Right hindlimb (tissue), 1 donor: ENCODE results near the gene IFIH1.
A peak's percentile ranks its signal among the peaks of the same experiment; 100 is the strongest.

ENCODE experiments used
- DNase-seq: peaks from one replicate; pipeline ENCODE4 v3.0.0-alpha.2; 2018

The IFIH1 gene

DNA sequence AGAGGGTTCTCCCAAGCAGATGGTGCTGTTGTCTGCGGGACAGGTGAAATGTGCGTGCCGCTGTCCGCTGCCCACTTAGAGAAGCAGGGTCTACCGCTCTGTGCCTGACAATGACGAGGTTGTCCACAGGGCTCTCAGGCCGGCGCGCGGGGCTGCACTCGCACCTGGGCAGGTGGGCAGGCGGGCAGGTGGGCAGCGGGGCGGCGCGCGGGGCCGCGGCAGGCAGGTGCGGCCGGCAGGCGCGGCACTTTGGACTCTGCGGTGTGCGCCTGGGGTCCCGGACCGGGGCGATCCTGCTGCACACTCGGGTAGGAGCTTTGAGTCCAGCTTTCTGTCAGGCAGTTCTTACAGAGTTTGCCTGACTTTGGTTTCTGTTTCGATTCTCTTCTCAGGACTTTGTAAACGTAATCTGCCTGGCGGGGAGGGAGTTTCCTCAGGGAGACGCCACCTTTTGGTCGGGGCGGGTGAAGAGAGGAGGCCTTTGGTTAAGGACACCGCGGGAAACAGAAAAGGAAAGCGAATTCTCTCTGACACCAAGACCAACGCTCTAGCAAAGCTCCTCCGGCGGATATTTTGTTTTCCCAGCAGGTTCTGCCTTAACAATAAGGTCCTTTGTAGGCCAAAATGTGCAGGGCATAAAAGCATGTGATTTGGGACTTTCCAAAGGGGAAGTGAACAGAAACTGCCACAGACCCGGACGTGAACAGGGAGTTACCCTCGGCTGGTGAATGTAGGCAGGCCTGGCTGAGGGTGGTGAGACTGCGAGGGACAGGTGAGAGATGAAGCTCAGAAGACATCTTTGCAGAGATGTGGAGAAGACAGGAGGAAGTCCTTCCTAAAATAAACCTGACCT is at the start of gene IFIH1:
TSS of gene IFIH1 (minus strand) at position 357 of the 853 bp plus-strand sequence. CDS start 377 bp downstream, outside the sequence.
- DNase-seq: peak; percentile 83

DNA sequence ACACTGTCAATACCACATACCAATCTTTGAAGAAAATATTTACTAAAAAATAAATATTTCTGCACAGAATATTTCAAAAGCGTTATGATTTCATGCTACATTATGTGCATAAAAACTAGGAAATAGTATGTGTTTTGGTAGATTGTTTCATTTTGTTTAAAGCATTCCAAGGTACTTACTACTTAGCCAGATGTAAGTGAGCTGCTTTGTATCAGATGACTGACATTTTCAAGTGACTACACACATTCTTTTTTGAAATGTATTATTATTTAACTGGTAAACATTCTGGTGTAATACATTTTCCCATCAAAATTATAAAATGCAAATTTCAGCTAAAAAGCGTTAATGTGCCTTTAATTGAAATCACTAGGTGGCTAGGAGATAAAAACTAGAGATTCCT is 46.9 kb upstream of the IFIH1 start:
- no peak for DNase-seq

DNA sequence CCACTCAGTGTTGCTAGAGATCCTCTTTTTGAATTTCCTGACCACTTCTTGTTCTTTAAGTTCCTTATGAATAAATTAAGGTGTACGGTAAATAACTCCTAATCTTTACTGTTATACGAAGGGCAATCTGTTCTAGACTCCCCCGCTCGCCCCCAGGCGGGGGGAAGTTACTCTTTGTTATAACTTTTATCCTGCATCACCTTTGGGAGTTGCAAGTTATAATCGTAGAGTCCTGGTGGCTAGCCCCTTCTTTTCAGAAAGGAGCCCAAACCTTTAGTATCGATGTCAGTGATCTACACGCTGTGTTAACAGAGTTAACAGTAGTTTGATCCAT is 26.1 kb upstream of the IFIH1 start:
- DNase-seq: no peak

DNA sequence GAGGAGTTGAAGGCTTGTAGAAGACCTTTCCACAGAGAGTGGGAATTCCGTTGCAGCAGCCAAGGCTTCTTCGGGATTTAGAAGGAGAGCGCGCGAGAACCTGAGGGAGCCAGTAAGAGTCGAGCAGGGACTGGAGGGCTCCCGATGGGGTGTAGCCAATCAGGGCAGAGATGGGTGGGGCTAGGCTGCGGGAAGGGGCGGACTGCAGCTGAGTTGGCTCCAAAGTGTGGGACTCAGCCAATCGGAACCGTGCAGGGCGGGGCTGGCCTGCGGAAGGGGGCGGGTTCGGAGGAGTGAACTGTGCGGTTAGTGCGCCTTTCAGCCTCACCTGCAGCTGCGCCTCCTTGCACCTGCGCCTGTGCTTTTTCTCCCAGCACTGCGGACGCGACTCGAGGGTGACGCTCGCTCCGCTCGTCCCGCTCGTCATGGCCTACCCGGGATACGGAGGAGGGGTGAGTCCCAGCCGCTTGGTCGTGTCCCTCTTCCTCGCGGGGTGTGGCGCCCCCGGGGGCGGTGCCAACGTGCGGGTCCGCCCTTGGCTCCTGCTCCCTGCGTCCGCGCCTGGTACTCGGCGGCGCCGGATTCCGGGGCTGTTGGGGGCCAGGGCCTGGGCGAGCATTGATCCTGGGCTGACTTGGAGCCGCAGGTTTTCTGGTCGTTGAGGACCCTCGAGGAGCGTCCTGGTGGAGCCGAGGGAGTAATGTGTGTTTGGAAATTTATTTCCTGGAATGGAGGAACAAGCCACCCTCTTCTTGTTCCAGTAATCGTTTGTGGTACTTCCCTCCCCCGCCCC is 25.5 kb upstream of the IFIH1 start, which contains the start of gene GCA:
TSS of gene GCA (plus strand) at position 309 of the 793 bp plus-strand sequence. CDS start at position 426, 117 bp downstream.
- peak; percentile 96 for DNase-seq

DNA sequence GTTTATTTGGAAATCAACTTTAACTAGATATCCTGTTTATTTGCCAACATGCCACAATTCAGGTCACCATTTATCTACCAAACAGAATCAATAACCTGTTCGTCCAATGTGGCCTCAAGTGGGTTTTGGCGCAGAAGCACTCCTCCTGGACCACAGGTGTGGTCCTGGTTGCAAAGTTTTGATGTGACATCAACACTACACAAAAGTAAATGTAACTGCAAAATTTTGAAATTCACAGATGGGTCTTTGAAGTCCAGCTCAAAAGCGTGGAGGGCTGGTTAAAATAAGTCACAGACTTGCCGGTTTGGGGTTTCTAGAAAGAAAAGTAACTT is 25.0 kb upstream of the IFIH1 start:
- DNase-seq: no peak

DNA sequence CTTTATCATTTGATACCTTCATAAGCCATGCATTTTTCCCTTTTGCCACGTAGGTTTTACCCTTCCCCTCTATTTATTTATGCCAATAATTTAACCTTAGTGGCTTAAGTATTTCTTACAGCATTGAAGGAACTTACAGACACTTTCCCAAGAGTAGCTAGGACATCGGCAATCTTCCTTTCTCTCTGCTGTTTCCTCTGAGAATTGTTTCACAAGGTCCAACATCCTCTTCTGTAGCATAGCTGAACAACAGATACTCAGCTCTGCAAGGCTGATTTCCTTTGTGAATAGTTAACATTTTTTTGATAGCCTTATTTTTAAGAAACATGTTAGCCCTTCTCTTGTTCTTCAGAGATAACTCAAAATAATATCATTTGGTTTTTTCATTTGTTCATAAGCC is 24.4 kb upstream of the IFIH1 start:
- no peak for DNase-seq

DNA sequence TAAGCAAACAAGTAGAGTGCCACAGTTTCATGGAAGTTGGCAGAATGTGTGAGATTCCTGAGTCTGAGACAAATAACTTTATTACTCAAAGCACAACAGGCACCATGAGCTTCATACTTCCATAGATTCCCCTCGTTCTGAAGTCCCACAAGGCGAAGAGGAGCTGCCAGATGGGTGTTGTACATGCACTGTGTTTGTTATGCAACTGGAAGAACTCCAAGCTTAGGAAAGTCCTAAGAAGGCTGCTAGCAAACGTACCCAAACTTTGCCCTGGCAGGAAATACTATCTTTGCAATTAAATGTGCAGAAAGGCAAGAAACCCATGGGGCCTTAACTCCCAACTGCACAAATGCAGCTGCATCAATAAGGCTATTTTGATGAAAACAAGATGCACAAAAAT is 23.8 kb upstream of the IFIH1 start:
- no peak for DNase-seq

DNA sequence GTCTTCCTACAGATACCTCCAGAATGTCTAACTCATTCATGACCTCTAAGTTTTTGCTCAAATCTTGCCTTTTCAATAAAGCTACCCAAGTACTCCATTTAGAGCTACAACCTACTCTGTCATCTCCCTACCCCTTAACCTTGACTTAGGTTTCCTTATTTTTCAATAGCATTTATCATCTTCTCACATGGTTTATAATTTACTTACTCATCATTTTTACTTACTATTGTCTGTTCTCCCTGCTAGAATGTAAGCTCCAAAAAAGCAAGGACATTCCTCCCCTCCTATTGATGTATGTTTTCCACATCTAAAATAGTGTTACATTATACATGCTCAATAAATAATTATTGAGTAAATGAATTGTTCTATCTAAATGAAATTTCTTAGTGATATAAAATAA is 22.3 kb upstream of the IFIH1 start:
- DNase-seq: no peak

DNA sequence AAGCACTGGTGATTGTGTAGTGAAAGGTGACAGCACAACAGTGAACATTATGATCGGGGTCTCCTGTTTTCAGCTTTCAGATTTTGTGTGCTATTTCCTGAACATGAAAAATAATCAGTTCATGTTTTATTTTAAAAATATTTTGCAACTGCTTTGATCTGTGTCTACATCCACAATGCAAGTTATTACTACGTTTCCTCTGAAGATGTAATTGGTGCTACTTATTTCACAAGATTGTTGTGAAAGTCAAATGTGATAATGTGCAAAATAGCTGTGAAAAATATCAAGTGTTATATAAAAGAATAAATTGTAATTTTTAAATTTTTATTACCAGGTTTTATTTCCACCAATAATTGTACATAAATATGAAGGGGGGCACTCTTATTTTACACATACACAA is 19.4 kb upstream of the IFIH1 start:
- DNase-seq: no peak

DNA sequence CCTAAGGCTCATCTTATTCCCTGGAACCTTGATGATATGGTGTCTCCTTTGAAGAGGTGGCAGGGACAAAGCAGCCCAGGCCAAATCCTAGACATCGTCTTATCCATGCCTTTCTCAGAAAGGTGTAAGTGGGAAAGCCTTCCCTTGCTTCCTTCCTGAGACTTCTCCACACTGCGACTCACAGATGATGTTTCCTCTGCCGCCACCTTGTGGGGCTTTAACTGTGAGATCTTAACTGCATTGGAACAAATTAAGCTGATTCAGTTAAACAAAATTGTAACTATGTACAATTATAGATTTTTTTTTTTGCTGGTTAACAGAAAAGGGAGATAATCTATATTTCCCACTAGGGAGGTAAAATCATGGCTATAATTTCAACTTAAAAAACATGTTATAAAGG is 15.5 kb upstream of the IFIH1 start:
- no peak for DNase-seq

DNA sequence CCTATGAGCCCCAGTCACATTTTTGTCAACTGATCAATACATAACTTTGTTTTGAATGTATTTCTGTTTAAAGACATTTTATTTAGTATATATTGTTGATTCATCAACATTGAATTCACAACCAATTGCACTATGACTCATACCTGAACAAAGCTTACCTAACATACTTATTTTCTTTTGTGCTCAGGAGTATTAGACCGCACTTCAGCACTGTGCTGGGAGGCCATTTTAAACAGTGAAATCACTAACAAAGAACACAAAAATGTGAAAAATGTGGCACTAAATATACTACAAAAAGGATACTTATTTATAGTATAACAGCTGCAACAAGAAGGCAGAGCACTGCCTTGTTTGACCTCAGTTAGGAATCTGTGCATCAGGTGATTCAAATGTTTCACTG is 12.4 kb upstream of the IFIH1 start:
- DNase-seq: no peak

DNA sequence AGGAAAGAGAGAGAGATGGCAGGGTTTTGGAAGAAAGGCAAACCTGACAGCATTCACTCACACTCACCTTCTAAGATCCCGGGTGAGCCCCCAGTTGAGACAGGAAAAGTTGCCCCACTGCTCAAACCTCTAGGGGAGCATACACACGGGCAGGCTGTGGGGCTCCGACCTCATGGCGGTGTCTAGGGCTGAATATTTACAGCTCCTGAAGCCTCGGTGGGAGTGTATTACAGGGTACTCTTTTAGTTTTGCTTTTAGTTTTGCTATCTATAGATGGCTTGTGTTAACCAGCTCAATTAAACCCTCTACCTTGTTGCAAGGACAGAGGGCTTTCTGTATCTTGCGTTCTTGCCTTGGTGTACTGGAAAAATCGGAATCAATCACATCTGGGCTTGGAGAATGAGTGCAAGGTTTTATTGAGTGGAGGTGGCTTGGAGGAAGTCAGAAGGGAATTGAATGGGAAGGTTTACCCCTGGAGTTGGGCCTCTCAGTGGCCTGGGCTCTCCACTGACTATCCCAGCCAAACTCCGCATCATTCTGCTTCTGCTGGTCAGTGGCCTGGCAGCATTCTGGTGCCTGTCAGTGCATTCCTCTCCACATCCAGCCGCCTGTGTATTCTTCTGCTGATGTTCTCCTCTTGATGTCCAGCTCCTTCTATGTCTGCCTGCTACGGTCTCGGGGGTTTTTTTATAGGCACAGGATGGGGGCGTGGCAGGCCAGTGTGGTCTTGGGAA is 10.1 kb upstream of the IFIH1 start:
- DNase-seq: no peak

DNA sequence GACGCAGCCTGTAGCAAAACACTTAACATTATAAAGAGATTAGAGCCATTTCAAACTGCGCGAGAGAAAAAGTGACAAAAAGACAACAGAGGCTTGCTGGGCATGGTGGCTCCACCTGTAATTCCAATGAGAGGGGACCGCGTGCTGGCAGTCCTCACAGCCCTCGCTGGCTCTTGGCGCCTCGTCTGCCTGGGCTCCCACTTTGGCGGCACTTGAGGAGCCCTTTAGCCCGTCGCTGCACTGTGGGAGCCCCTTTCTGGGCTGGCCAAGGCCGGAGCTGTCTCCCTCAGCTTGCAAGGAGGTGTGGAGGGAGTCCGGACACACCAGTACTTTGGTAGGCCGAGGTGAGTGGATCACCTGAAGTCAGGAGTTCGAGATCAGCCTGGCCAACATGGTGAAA is 9.3 kb upstream of the IFIH1 start:
- DNase-seq: no peak

DNA sequence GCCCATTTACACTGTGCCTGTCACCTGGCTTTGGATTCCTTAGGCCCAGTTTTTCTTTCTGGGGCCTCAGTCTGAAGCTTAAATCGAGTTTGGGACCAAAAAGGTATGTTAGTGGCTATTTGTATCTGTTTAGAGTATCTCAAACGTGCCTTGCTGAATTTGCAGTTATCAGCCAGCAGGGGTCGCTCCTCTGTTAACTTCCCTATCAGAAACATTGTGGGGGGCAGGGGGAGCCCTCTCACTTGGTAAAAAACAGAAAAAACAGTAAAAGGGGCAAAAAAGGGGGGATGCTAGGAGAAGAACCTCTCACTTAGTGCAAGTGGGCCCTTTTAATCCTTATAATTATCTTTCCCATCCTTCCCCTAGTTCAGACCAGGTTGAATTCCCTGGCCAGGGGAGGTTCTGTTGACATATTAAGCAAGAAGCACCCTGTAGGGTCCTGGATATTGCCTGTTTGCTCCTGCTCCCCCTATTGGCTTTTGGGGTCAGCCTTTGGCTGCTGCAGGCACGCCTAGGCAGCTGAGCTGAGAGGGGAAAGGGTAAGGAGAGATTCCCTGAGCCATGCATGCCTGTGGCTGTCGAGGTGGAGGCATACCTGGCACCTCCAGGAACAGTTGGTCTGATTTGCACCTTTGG is 8.8 kb upstream of the IFIH1 start:
- no peak for DNase-seq

DNA sequence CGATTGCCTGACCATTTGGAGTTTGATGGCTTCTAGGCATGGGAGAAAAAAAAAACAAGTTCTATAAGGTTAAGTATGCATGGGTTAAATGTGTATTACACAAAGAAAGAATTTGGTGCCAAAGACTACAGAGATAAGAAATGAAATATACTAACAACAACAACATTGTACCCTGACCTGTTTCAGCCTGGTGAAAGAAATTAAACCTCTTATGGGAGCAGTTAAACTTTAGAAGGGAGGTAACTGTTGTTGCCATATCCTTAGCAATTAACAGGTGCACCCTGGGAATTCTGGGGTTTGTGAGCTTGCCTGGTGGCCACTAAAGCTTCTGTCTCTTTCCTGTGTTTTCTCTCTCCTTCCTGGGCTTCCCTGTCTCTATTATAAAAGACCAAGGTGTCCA is 6.5 kb upstream of the IFIH1 start:
- DNase-seq: no peak

DNA sequence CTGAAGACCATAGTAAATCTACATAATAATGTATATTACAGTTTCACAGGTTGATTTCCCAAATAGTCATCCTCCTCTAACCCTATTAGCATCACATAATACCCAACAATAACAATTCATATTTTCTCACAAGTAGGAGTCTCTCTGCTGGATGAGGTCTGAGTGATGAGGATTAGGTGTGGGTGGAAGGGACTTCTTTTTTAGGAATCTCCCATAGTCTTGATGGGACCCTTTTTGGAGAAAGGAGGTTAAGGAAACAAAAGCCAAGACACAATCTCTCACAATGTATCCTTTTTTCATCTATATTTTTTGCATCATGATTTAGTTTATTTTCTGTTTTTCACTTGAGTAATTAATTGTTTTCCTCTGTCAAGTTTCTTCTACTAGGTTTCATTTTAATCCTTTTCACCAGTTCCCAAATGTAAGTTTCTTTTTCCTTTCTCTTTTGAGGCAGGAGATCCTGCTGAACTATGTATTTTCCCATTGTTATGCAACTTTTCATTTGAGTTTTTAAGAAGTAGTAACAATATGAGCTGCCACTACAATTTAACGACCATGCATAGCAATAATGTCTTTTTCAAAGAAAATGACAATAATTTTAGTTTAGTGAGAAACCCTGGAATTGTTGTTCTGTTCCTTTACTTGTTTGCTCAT is 2.5 kb upstream of the IFIH1 start:
- DNase-seq: no peak

DNA sequence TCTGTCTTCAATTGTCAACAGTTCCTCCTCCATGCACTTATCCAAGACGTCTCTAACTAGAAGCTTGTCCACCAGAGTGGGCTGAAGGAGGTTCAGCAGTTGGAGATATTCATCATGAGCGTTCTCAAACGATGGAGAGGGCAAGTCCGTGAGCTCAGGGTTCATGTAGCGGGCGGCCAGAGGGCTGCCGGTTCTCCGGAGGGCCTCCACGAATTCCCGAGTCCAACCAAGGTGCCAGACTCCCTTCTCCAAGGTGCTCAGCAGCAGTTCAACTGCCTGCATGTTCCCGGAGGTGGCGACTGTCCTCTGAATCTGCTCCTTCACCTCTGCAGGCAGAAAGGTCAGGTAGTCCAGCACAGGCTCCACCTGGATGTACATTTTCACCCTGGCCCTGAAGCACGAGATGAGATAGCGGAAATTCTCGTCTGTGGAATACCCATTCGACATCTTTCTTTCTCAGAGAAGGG is 590 bp downstream of the IFIH1 start:
- DNase-seq: no peak

DNA sequence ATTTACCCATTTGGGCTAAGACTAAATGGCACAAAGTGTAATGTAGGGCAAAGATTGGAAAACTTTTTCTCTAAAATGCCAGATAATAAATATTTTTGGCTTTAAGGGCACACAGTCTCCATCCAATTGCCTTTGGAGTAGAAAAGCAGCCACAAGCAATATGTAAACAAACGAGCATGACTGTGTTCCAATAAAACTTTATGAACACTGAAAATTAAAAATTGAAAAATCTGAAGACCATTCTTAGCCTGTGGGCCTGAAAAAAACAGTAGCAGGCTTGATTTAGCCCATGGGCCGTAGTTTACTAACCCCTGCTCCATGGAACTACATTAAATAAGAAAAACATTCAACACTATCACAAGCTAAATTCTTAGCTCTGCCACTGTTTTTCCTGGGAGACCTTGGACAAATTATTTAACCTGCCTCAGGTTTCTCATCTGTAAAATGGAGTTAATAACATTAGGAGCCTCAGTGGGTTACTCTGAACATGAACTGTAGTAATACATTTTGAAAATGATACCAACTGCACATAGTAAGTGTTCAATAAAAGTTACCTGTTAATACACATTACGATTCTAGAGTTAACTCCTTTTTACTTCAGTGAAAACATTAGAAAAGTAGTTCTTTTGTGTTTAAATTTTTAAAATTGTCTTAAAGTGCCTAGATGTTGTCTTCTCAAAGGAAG is 1.3 kb downstream of the IFIH1 start:
- DNase-seq: no peak

DNA sequence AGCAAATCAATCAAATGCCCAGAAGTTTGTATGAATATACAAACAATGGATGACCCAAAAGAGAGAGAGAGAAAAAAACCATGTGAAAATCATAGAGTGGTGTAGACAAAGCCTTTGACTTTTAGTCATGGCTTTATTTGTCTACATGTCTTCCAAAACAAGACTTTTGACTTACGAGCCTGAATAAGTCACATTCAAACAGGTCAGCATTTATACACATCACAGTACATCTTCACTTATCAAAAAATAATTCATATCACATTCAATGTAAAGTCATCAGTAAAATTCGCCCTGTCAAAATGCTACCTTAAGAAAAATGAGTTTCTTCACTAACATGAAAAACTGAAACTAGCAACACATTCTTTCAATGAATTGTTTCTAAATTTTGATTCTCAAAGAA is 1.9 kb downstream of the IFIH1 start:
- no peak for DNase-seq

DNA sequence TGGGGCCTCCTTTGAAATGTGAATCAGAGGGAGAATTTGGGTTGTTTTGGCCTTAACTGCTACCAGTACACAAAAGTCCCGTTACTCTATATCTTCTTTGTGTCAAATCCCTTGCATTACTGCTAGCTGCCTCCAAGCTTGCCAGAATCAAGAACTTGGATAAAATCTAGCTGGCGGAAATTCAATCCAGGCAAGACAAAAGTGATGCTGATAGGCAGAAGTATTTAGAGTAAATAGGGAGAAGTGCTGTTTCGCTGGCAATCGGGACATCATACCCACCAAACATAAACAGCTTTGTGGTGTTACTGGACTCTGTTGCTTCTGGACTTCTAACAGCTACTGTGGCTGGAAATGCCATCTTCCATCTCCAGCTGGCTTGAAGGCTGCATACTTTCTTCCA is 2.5 kb downstream of the IFIH1 start:
- DNase-seq: no peak

DNA sequence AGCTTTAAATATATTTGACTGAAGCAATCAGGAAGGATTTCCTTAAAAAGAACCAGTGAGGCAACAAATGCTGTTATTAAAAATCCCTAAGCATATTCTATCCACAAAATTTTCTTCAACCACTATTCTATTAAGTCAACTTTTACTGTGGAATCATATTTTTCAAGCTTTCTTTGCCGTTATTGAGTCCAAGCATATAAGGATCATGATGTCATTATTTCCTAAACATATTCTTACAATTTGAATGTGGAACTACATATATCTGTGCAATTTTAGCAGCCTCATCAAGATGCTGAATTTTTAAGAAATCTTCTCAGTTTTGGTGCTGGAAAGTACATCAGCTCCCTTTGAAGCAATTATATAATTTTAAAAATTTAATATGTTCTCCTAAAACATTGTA is 5.6 kb downstream of the IFIH1 start:
- DNase-seq: no peak
